Measurements from ENCODE around the gene DHX58.

The DHX58 gene

GRCh38 chr17:42053731-42054500, 58.6 kb downstream of the DHX58 start:
- no peak for DNase-seq (ENCODE audit: low read depth in 2 of 2)

GRCh38 chr17:42052346-42052877, 60.1 kb downstream of the DHX58 start:
- DNase-seq (ENCODE audit: low read depth in 2 of 2): no peak

- no peak for DNase-seq (ENCODE audit: low read depth in 2 of 2)
Observed at GRCh38 chr17:42051645-42052044, 60.9 kb downstream of the DHX58 start.
